ENCODE measurements around the gene TGM2. TPM values are rescaled to one million over a fixed set of nuclear protein-coding genes. Genes with fewer than 3 reads are reported as not detected.

Gene TGM2
- total RNA-seq, 1 experiment from 2014 or later, result 138 TPM

DNA sequence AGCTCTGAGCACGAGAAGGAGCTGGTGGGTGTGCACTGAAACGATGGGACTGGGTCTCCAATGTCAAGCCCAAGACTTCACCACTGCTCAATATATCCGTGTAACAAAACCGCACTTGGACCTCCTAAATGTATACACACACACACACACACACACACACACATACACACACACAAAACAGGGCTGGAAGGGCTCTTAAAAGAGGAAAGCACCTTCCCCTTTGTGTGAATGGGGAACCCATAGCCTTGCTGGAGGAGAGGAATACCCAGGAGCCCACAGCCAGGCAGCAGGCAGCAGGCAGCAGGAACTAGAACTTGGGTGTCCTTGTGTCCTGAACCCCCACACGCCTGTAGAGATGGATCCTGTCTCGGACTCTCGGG lies 29.8 kb downstream of the TGM2 start:
- H3K4me3 ChIP-seq (ENCODE audit: low read depth, low read length), result no peak overlapping the region
- H3K9me3 Mint-ChIP-seq (ENCODE audit: unreplicated experiment), result no peaks in the 10 kb centered on the region
- no peaks in the 10 kb centered on the region for H3K9me3 ChIP-seq
- DNase-seq, result no peak
- peaks cover 59% of the 10 kb centered on the region for H3K4me1 ChIP-seq
- peak overlapping the region; percentile 51 for H3K27ac Mint-ChIP-seq (ENCODE audit: unreplicated experiment)
- H3K27me3 Mint-ChIP-seq (ENCODE audit: insufficient read depth, unreplicated experiment), result no peaks in the 10 kb centered on the region
- peaks cover 28% of the 10 kb centered on the region for H3K36me3 Mint-ChIP-seq (ENCODE audit: insufficient read depth, unreplicated experiment)
- ChIA-PET POLR2A (interaction anchor here (0.6 to 1.4 kb wide), 2 partner anchors 8 to 12 kb away, joined by 3 read pairs; no protein-coding TSS in a partner anchor), CTCF (no interaction called here)
- intact Hi-C loops (cut with micrococcal nuclease; ENCODE audit: unreplicated experiment), result no loop called here
- H3K36me3 ChIP-seq (ENCODE audit: control insufficient read depth, insufficient read depth, low read length), result no peaks in the 10 kb centered on the region; the same call in 1 of the 2 replicates
- peaks cover 44% of the 10 kb centered on the region for H3K4me1 Mint-ChIP-seq (ENCODE audit: low read depth, unreplicated experiment)
- H3K27me3 ChIP-seq (replicated peaks; ENCODE audit: control insufficient read depth, insufficient read depth, low read length), result no peaks in the 10 kb centered on the region
- no TSS peak for BruUV-seq (replicated peaks)
- TF ChIP-seq, protein P1, sequence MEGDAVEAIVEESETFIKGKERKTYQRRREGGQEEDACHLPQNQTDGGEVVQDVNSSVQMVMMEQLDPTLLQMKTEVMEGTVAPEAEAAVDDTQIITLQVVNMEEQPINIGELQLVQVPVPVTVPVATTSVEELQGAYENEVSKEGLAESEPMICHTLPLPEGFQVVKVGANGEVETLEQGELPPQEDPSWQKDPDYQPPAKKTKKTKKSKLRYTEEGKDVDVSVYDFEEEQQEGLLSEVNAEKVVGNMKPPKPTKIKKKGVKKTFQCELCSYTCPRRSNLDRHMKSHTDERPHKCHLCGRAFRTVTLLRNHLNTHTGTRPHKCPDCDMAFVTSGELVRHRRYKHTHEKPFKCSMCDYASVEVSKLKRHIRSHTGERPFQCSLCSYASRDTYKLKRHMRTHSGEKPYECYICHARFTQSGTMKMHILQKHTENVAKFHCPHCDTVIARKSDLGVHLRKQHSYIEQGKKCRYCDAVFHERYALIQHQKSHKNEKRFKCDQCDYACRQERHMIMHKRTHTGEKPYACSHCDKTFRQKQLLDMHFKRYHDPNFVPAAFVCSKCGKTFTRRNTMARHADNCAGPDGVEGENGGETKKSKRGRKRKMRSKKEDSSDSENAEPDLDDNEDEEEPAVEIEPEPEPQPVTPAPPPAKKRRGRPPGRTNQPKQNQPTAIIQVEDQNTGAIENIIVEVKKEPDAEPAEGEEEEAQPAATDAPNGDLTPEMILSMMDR (IDR thresholded peaks at IDR 0.05; ENCODE audit: insufficient read depth in 1 of 2, low read depth in 1 of 2, low read length in 1 of 2, severe bottlenecking in 1 of 2, unreplicated experiment in 1 of 2), result no peak
- no peak overlapping the region for H3K4me3 Mint-ChIP-seq (ENCODE audit: unreplicated experiment)

DNA sequence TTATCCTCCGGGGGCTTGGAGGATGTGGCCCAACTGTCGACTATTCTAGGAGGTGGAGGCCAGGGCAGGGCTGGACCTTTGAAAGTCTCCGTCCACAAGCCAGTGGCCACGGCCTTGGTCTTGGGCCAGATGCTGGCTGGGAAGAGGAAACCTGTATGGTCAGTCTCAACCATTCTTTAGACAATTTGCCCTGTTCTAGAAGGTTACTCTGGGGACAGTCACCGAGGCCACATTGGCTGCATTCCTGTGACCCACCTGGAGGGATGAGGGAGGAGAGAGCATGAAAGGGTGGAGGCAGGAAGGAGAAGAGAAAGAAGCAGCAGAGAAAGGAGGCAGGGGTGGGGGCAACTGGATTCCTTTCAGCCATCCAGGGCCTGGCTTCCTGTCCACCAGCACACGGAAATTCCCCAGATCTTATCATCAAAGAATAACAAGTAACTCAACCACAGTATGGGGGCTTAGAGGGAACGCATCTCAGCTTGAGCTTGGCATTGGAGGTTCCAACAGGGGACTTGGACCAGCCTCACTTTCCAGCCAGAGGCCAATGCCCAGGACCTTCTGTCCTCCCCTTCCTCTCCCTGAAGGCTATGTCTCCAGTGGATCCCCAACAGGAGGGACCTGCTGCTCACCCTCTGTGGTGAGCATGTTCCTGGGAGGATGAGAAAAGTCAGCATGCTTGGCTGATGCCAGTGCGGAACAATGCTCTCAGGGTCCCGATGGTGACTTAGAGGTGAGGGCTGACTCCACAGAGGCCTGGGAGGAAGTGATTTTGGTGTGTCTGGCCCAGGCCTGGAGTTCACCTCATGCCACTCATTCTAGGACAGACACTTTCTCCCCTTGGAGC lies 30.4 kb downstream of the TGM2 start:
- POLR2A ChIA-PET, result interaction anchor here (0.6 to 1.4 kb wide), 2 partner anchors 9 to 11 kb away, joined by 3 read pairs; no protein-coding TSS in a partner anchor
- H3K9me3 Mint-ChIP-seq (ENCODE audit: unreplicated experiment), result no peaks in the 10 kb centered on the region
- DNase-seq, result peak; percentile 74 to 88

More for the DNA sequence above, 30.4 kb downstream of the TGM2 start:
- H3K36me3 ChIP-seq (ENCODE audit: control insufficient read depth, insufficient read depth, low read length), result no peaks in the 10 kb centered on the region; the same call in 1 of the 2 replicates
- BruUV-seq (replicated peaks), result no TSS peak
- TF ChIP-seq, protein P1 (IDR thresholded peaks at IDR 0.05; ENCODE audit: insufficient read depth in 1 of 2, low read depth in 1 of 2, low read length in 1 of 2, severe bottlenecking in 1 of 2, unreplicated experiment in 1 of 2), result no peak
- peak overlapping the region; percentile 0 for H3K4me3 Mint-ChIP-seq (ENCODE audit: unreplicated experiment)
- H3K36me3 Mint-ChIP-seq (ENCODE audit: insufficient read depth, unreplicated experiment), result peaks cover 25% of the 10 kb centered on the region
- H3K27me3 ChIP-seq (replicated peaks; ENCODE audit: control insufficient read depth, insufficient read depth, low read length), result no peaks in the 10 kb centered on the region
- peak overlapping the region; percentile 51 for H3K27ac Mint-ChIP-seq (ENCODE audit: unreplicated experiment)
- CTCF ChIA-PET, result interaction anchor here (0.6 kb wide), 1 partner anchor 74 kb away, joined by 3 read pairs; no protein-coding TSS in a partner anchor
- H3K9me3 ChIP-seq, result no peaks in the 10 kb centered on the region
- H3K27me3 Mint-ChIP-seq (ENCODE audit: insufficient read depth, unreplicated experiment), result no peaks in the 10 kb centered on the region
- peaks cover 53% of the 10 kb centered on the region for H3K4me1 ChIP-seq
- peaks cover 44% of the 10 kb centered on the region for H3K4me1 Mint-ChIP-seq (ENCODE audit: low read depth, unreplicated experiment)
- intact Hi-C loops (cut with micrococcal nuclease; ENCODE audit: unreplicated experiment), result loop anchor here (1.0 kb wide), 1 partner anchor 9 kb away; no protein-coding TSS in a partner anchor
- H3K4me3 ChIP-seq (ENCODE audit: low read depth, low read length), result no peak overlapping the region

Data from Caco-2 (cell line).